Measurements from ENCODE around the gene FES.

Gene FES

GRCh38 chr15:90933301-90933700, 49.0 kb downstream of the FES start:
- no peak for DNase-seq

- DNase-seq: peak; percentile 60 to 78 (median 74)
These were observed 50.1 kb downstream of the FES start for GRCh38 chr15:90934256-90934948.

- DNase-seq: peak; percentile 90 to 97 (median 93)
These were observed 50.8 kb downstream of the FES start, which contains the start of gene UNC45A for GRCh38 chr15:90934949-90935751. Gene UNC45A (plus strand): TSS chr15:90935285. CDS start chr15:90935325, 40 bp downstream.

GRCh38 chr15:90936823-90937222, 52.5 kb downstream of the FES start:
- no peak for DNase-seq

GRCh38 chr15:90938261-90938660, 54.0 kb downstream of the FES start:
- DNase-seq: no peak

GRCh38 chr15:90939756-90940155, 55.5 kb downstream of the FES start:
- DNase-seq: no peak

DNA sequence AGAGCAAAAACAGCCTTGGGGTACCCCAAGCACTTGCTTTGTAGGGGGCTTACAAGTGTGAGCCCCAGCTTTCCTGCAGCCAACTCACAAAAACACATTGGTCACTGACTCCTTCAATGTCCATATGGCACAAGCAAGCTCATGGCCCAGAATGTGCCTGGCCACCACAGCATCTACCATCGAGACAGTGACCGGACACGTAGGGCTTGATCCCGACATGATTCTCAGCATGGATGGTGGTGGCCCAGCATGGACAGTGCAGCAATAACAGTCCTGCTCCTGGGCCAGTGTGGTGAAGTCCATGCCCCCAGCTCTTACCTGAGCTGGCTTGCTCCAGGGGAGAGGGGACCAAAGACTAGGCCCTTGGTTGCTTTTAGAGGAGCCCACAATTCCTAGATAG, 56.7 kb downstream of the FES start:
- no peak for DNase-seq

- DNase-seq: no peak
These were observed 58.2 kb downstream of the FES start for GRCh38 chr15:90942354-90943120.

DNA sequence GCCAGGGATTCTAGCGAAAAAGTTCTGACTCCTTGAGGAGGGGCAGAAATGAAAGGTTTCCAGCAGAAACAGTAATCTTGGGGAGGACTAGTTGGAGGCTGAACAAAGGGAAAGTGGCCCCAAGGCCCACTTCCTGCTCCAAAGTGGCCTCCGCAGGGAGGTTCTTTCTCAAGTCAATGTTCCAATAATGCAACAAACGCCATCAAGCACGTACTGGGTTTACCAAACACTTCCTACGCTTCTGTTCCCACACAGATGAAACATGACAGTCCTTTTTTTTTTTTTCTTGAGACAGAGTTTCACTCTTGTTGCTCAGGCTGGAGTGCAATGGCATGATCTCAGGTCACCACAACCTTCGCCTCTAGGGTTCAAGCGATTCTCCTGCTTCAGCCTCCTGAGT, 60.8 kb downstream of the FES start:
- DNase-seq: no peak

All from activated CD4-positive, CD25-positive, alpha-beta regulatory T cell (primary cell).